H1 (cell line): ENCODE data around the gene C5orf15. TPM values are rescaled to one million over a fixed set of nuclear protein-coding genes. Genes with fewer than 3 reads are reported as not detected.

Experiments
- CTCF ChIA-PET: fragments of 300-600 bp; sonication (Branson Sonifier 250); formaldehyde crosslinking; loops from one replicate; lab custom pipeline; 2021; ENCODE audit not compliant: partially characterized antibody; lab: Charles Lee
- POLR2A ChIA-PET: fragments of 300-600 bp; sonication (Branson Sonifier 250); formaldehyde crosslinking; loops from one replicate; lab custom pipeline; 2021; ENCODE audit warnings: inconsistent platforms; ENCODE audit not compliant: partially characterized antibody; lab: Charles Lee
- DNase-seq, 2 experiments: peaks; one replicate each; pipeline versions ENCODE4 v3.0.0 to v3.0.0-alpha.2; 2010 to 2022; ENCODE audit warnings: low spot score in 2 of 2, low read depth in 1 of 2, mixed read lengths in 1 of 2
- FAIRE-seq: peaks from 2 replicates; lab custom pipeline; 2011; peaks lifted over from hg19 to GRCh38; lab: Jason Lieb, UNC
- H2AFZ ChIP-seq: 2 replicates; pipeline ENCODE4 v1.8.1; 2012; ENCODE audit warnings: low read length, inconsistent platforms
- H2AK5ac ChIP-seq: 2 replicates; pipeline ENCODE4 v1.6.1; 2013; ENCODE audit warnings: low read depth, low read length
- H2BK120ac ChIP-seq: replicated peaks from 2 replicates; pipeline ENCODE3; 2013; ENCODE audit warnings: low read depth, low read length, inconsistent platforms
- H2BK12ac ChIP-seq: 2 replicates; pipeline ENCODE4 v1.6.1; 2013; ENCODE audit warnings: low read depth, low read length
- H2BK15ac ChIP-seq: 2 replicates; pipeline ENCODE4 v1.6.1; 2013; ENCODE audit warnings: low read length
- H2BK20ac ChIP-seq: 2 replicates; pipeline ENCODE4 v1.6.1; 2013; ENCODE audit warnings: low read length
- H2BK5ac ChIP-seq: 2 replicates; pipeline ENCODE4 v1.6.1; 2013; ENCODE audit warnings: low read depth, low read length
- H3K14ac ChIP-seq: 2 replicates; pipeline ENCODE4 v1.6.1; 2013; ENCODE audit warnings: inconsistent platforms; ENCODE audit not compliant: insufficient read length
- H3K18ac ChIP-seq: 2 replicates; pipeline ENCODE4 v1.6.1; 2013; ENCODE audit warnings: low read length; ENCODE audit errors: extremely low read depth
- H3K23ac ChIP-seq: 2 replicates; pipeline ENCODE4 v1.6.1; 2013; ENCODE audit warnings: inconsistent platforms; ENCODE audit not compliant: insufficient read length
- H3K23me2 ChIP-seq: 2 replicates; pipeline ENCODE4 v1.6.1; 2013; ENCODE audit warnings: low read depth, low read length
- H3K27ac ChIP-seq: 2 replicates; pipeline ENCODE4 v1.6.1; 2011; ENCODE audit warnings: low read depth, low read length, inconsistent platforms
- H3K27me3 ChIP-seq, 4 experiments: replicated peaks in 1 of 4; 1 replicate in 1 of 4; 2 replicates in 3 of 4; pipeline versions ENCODE4 v1.6.1 to v1.8.1; 2011 to 2013; ENCODE audit warnings: low read length in 3 of 4, mild to moderate bottlenecking in 3 of 4, inconsistent platforms in 2 of 4, mixed read lengths in 2 of 4, moderate library complexity in 1 of 4; ENCODE audit not compliant: control insufficient read depth in 3 of 4, insufficient read depth in 3 of 4; ENCODE audit errors: extremely low read depth in 1 of 4
- H3K36me3 ChIP-seq, 4 experiments: 2 replicates each; pipeline versions ENCODE4 v1.6.1 to v1.8.1; 2011 to 2013; ENCODE audit warnings: mild to moderate bottlenecking in 4 of 4, low read length in 3 of 4, moderate library complexity in 2 of 4, control low read depth in 1 of 4, inconsistent platforms in 1 of 4; ENCODE audit not compliant: insufficient read depth in 4 of 4, control insufficient read depth in 2 of 4
- H3K4ac ChIP-seq: replicated peaks from 2 replicates; pipeline ENCODE3; 2013; ENCODE audit warnings: low read length, low read depth, mixed read lengths, inconsistent platforms; ENCODE audit not compliant: insufficient read length
- H3K4me1 ChIP-seq, 4 experiments: replicated peaks in 1 of 4; 1 replicate in 1 of 4; 2 replicates in 3 of 4; pipeline versions ENCODE4 v1.6.1 to v1.8.1; 2011 to 2013; ENCODE audit warnings: low read length in 3 of 4, inconsistent platforms in 2 of 4, mixed read lengths in 1 of 4; ENCODE audit not compliant: insufficient read depth in 4 of 4, control insufficient read depth in 3 of 4
- H3K4me2 ChIP-seq, 2 experiments: 2 replicates each; pipeline versions ENCODE4 v1.6.1 to v1.8.1; 2011 to 2013; ENCODE audit warnings: low read depth in 2 of 2, low read length in 2 of 2, control low read depth in 1 of 2, inconsistent platforms in 1 of 2, mild to moderate bottlenecking in 1 of 2; ENCODE audit not compliant: insufficient read depth in 1 of 2
- H3K4me3 ChIP-seq, 4 experiments: fragments of 200-600, 300-600 bp in 1 of 4; sonication (generic), shearing (Covaris generic), sonication (Bioruptor Twin) in 1 of 4; 2 replicates each; pipeline versions ENCODE4 v1.5.1 to v1.8.1; 2011 to 2016; ENCODE audit warnings: low read length in 4 of 4, low read depth in 3 of 4, control low read depth in 2 of 4, inconsistent platforms in 2 of 4, mild to moderate bottlenecking in 2 of 4, mixed read lengths in 1 of 4, moderate library complexity in 1 of 4; ENCODE audit not compliant: insufficient read depth in 2 of 4; ENCODE audit errors: extremely low read depth in 1 of 4
- H3K56ac ChIP-seq: replicated peaks from 2 replicates; pipeline ENCODE3; 2013; ENCODE audit warnings: low read depth, mild to moderate bottlenecking, mixed read lengths, low read length, inconsistent platforms; ENCODE audit not compliant: insufficient read length
- H3K79me1 ChIP-seq: 2 replicates; pipeline ENCODE4 v1.6.1; 2013; ENCODE audit warnings: low read depth, low read length, control low read depth
- H3K79me2 ChIP-seq, 2 experiments: 2 replicates each; pipeline versions ENCODE4 v1.6.1 to v1.8.1; 2012 to 2013; ENCODE audit warnings: low read length in 2 of 2, mild to moderate bottlenecking in 2 of 2, inconsistent platforms in 1 of 2; ENCODE audit not compliant: insufficient read depth in 2 of 2, control insufficient read depth in 1 of 2
- H3K9ac ChIP-seq, 4 experiments: replicated peaks in 1 of 4; 1 replicate in 1 of 4; 2 replicates in 3 of 4; pipeline versions ENCODE4 v1.6.1 to v1.8.1; 2011 to 2013; ENCODE audit warnings: low read depth in 3 of 4, low read length in 3 of 4, control low read depth in 2 of 4, mild to moderate bottlenecking in 2 of 4, moderate library complexity in 2 of 4, inconsistent platforms in 1 of 4; ENCODE audit errors: extremely low read depth in 1 of 4
- H3K9me3 ChIP-seq, 2 experiments: 2 replicates each; pipeline versions ENCODE4 v1.6.1 to v1.8.1; 2012 to 2013; ENCODE audit warnings: mild to moderate bottlenecking in 2 of 2, moderate library complexity in 2 of 2, control low read depth in 1 of 2, inconsistent platforms in 1 of 2, low read depth in 1 of 2, low read length in 1 of 2, mixed read lengths in 1 of 2; ENCODE audit not compliant: insufficient read depth in 2 of 2
- H4K20me1 ChIP-seq, 2 experiments: replicated peaks in 1 of 2; 2 replicates each; pipeline versions ENCODE3 to v1.8.1; 2011 to 2013; ENCODE audit warnings: inconsistent platforms in 2 of 2, low read length in 2 of 2, mild to moderate bottlenecking in 1 of 2; ENCODE audit not compliant: insufficient read depth in 2 of 2, control insufficient read depth in 1 of 2
- H4K5ac ChIP-seq: 2 replicates; pipeline ENCODE4 v1.6.1; 2013; ENCODE audit warnings: low read length, low read depth, mixed read lengths, inconsistent platforms; ENCODE audit not compliant: insufficient read length
- H4K8ac ChIP-seq: 2 replicates; pipeline ENCODE4 v1.8.0; 2013; ENCODE audit warnings: mild to moderate bottlenecking, moderate library complexity, low read length, inconsistent platforms; ENCODE audit not compliant: insufficient read depth; ENCODE audit errors: extremely low read depth
- H4K91ac ChIP-seq: replicated peaks from 2 replicates; pipeline ENCODE3; 2013; ENCODE audit warnings: low read length, mixed read lengths, inconsistent platforms; ENCODE audit not compliant: insufficient read length
- GABPA ChIP-seq: IDR thresholded peaks from 2 replicates; pipeline ENCODE4 v1.6.1; 2011; ENCODE audit warnings: mild to moderate bottlenecking, low read length, moderate library complexity, borderline replicate concordance; ENCODE audit not compliant: insufficient read depth
- JUND ChIP-seq: IDR thresholded peaks from 2 replicates; pipeline ENCODE4 v1.6.1; 2011; ENCODE audit warnings: mild to moderate bottlenecking, improper control_type of control experiment, low read length
- RBBP5 ChIP-seq: IDR thresholded peaks from 2 replicates; pipeline ENCODE4 v1.7.1; 2012; ENCODE audit warnings: low read depth, mild to moderate bottlenecking, inconsistent platforms, low read length, moderate library complexity, borderline replicate concordance
- RFX5 ChIP-seq: IDR thresholded peaks from 2 replicates; pipeline ENCODE4 v1.6.1; 2011; ENCODE audit warnings: low read depth, low read length, improper control_type of control experiment, borderline replicate concordance
- SIRT6 ChIP-seq: IDR thresholded peaks from one replicate; pipeline ENCODE4 v1.7.1; 2012; ENCODE audit warnings: low read length, inconsistent platforms
- TAF7 ChIP-seq: optimal IDR thresholded peaks from 2 replicates; pipeline ENCODE3; 2011; ENCODE audit warnings: low read depth, mild to moderate bottlenecking, inconsistent platforms, low read length, moderate library complexity, borderline replicate concordance
- WGBS, 2 experiments: shearing (Covaris generic) in 1 of 2; methylation state at CpG; one replicate each; pipeline versions ENCODE4 v1.1.6 to v1.1.7; 2013 to 2015; ENCODE audit warnings: low lambda C conversion rate in 2 of 2, mixed read lengths in 2 of 2, inconsistent platforms in 1 of 2, low coverage in 1 of 2, missing lambda C conversion rate in 1 of 2; ENCODE audit not compliant: insufficient replicate concordance in 2 of 2, insufficient coverage in 1 of 2, insufficient read length in 1 of 2; ENCODE audit errors: extremely low coverage in 1 of 2, missing lambda C conversion rate in 1 of 2; 5-methylcytosine and 5-hydroxymethylcytosine counted together
- polyA plus RNA-seq, 7 experiments: library from polyadenylated mRNA; depleted of rRNA in 3 of 7; stranded (reverse) in 5 of 7; unstranded in 2 of 7; fragments of >200 nt in 5 of 7; fragments of 200-250 nt in 2 of 7; gene quantifications; 1 replicate in 5 of 7; 2 replicates in 1 of 7; 4 replicates in 1 of 7; pipeline versions ENCODE4 v1.2.1 to v1.2.3, GENCODE V29; 2011 to 2013; ENCODE audit warnings: missing spikeins in 2 of 7, mixed read lengths in 2 of 7
- total RNA-seq: library from RNA; stranded (reverse); fragmentation: NEBNext Ultra II Directional; extraction: Animal tissue kit (Norgen Biotek cat#: 25700); gene quantifications from 2 replicates; pipeline ENCODE4 v1.2.1, GENCODE V29; 2021
- TF ChIP-seq, protein P1 (sequence below): IDR thresholded peaks from 2 replicates; pipeline ENCODE4 v1.6.1; 2012; ENCODE audit warnings: inconsistent platforms
- TF ChIP-seq, protein P2 (sequence below): IDR thresholded peaks from 2 replicates; pipeline ENCODE4 v1.6.1; 2012; ENCODE audit warnings: inconsistent platforms
- TF ChIP-seq, protein P3 (sequence below): IDR thresholded peaks from 2 replicates; pipeline ENCODE4 v1.6.1; 2011; ENCODE audit warnings: low read depth, mild to moderate bottlenecking, low read length; ENCODE audit not compliant: insufficient read depth
- TF ChIP-seq, protein P4 (sequence below): IDR thresholded peaks from 2 replicates; pipeline ENCODE4 v1.6.1; 2012; ENCODE audit warnings: low read length, inconsistent platforms

Gene C5orf15
- total and polyA plus RNA-seq, 2 of the 8 experiments (the other 6 are each of a cell fraction or from before 2014, with no cell fraction given), result 31.7 to 39.3 TPM

DNA sequence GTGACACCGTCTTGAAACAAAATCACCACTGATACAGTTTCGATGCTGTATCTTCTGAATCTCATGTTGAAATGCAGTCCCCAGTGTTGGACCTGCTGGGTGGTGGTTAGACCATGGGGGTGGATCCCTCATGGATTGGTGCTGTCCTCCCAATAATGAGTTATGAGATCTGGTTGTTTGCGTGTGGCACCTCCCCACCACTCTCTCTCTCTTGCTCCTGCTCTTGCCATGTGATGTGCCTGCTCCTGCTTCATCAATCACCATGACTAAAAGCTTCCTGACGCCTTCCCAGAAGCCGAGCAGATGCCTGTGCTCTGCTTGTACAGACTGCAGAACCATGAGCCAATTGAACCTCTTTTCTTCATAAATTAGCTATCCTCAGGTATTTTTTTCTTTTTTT is 15.2 kb upstream of the C5orf15 start:
- Histone ChIP-seq H3K4me2 (no peak overlapping the region), H3K9me3 (no peaks in the 10 kb centered on the region), H3K56ac (no peak overlapping the region), H3K14ac (no peak overlapping the region), H3K4ac (no peak overlapping the region), H2BK120ac (no peak overlapping the region), H4K91ac (no peak overlapping the region), H3K36me3 (peaks cover 11 to 69% (median 41%) of the 10 kb centered on the region in 4 experiments), H3K4me3 (no peak overlapping the region), H3K9ac (no peak overlapping the region), H3K79me2 (peaks cover 4 to 12% of the 10 kb centered on the region in 2 experiments; a peak in 2 of 4 replicates), H2BK5ac (no peak overlapping the region), H4K8ac (no peak overlapping the region), H3K79me1 (no peaks in the 10 kb centered on the region; the same call in none of the 2 replicates), H3K4me1 (no peaks in the 10 kb centered on the region), H3K18ac (no peak overlapping the region), H3K27me3 (no peaks in the 10 kb centered on the region), H2BK15ac (no peak overlapping the region), H3K27ac (no peak overlapping the region), H2BK20ac (no peak overlapping the region), H4K5ac (no peak overlapping the region), H2AFZ (no peak overlapping the region), H2BK12ac (no peak overlapping the region), H4K20me1 (peaks cover 6 to 16% of the 10 kb centered on the region in 2 experiments), H3K23me2 (no peaks in the 10 kb centered on the region), H3K23ac (no peak overlapping the region), H2AK5ac (no peak overlapping the region)
- ChIA-PET CTCF (interaction anchor here (0.6 to 15.5 kb wide), 4 partner anchors 13 to 43 kb away, joined by 3 to 160 read pairs (median 3); no protein-coding TSS in a partner anchor), POLR2A (interaction anchor here (0.6 to 0.7 kb wide), 2 partner anchors 16 to 17 kb away, joined by 3 read pairs; no protein-coding TSS in a partner anchor)
- no peak for DNase-seq
- WGBS, 2 experiments, result 94% methylated on average over 5 of the region's 5 CpGs; no CpG with 5 or more reads in 1 of the 2 experiments
- no peak for FAIRE-seq
- no peak for TF ChIP-seq GABPA
- TF ChIP-seq JUND, result no peak
- no peak for TF ChIP-seq RBBP5
- TF ChIP-seq SIRT6, result no peak
- TF ChIP-seq, protein P1, sequence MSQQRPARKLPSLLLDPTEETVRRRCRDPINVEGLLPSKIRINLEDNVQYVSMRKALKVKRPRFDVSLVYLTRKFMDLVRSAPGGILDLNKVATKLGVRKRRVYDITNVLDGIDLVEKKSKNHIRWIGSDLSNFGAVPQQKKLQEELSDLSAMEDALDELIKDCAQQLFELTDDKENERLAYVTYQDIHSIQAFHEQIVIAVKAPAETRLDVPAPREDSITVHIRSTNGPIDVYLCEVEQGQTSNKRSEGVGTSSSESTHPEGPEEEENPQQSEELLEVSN, result no peak
- TF ChIP-seq, protein P2, sequence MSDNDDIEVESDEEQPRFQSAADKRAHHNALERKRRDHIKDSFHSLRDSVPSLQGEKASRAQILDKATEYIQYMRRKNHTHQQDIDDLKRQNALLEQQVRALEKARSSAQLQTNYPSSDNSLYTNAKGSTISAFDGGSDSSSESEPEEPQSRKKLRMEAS, result no peak
- no peak for TF ChIP-seq RFX5
- TF ChIP-seq, protein P3, sequence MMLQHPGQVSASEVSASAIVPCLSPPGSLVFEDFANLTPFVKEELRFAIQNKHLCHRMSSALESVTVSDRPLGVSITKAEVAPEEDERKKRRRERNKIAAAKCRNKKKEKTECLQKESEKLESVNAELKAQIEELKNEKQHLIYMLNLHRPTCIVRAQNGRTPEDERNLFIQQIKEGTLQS, result no peak
- TF ChIP-seq, protein P4, sequence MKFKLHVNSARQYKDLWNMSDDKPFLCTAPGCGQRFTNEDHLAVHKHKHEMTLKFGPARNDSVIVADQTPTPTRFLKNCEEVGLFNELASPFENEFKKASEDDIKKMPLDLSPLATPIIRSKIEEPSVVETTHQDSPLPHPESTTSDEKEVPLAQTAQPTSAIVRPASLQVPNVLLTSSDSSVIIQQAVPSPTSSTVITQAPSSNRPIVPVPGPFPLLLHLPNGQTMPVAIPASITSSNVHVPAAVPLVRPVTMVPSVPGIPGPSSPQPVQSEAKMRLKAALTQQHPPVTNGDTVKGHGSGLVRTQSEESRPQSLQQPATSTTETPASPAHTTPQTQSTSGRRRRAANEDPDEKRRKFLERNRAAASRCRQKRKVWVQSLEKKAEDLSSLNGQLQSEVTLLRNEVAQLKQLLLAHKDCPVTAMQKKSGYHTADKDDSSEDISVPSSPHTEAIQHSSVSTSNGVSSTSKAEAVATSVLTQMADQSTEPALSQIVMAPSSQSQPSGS, result no peak
- TF ChIP-seq TAF7, result no peak
